Stimulated activated naive CD8-positive, alpha-beta T cell treated with anti-CD3 and anti-CD28 coated beads, Interleukin-15, amount 100 ng/mL, for 72 hours (primary cell): ENCODE measurements around the gene IMMT.

Source experiments
- ATAC-seq: fragments of 150-1000 bp; cut with Tn5 transposase; 2 replicates; pipeline ENCODE4 v1.10.0; 2021; ENCODE audit warnings: mild to moderate bottlenecking, moderate library complexity
- DNase-seq, 2 donors: peaks; one replicate each; pipeline ENCODE4 v3.0.0; 2021 to 2022
- H3K27ac Mint-ChIP-seq, 2 donors: one replicate each; pipeline ENCODE4 v1.8.0; 2022; ENCODE audit warnings: mild to moderate bottlenecking in 2 of 2, mixed read lengths in 2 of 2, moderate library complexity in 2 of 2
- H3K27me3 Mint-ChIP-seq: one replicate; pipeline ENCODE4 v1.8.0; 2022; ENCODE audit warnings: mixed read lengths
- H3K4me1 Mint-ChIP-seq: one replicate; pipeline ENCODE4 v1.8.0; 2022; ENCODE audit warnings: mild to moderate bottlenecking, mixed read lengths
- H3K4me3 Mint-ChIP-seq, 2 donors: one replicate each; pipeline ENCODE4 v1.8.0; 2022; ENCODE audit warnings: mild to moderate bottlenecking in 2 of 2, mixed read lengths in 2 of 2, moderate library complexity in 1 of 2
- H3K9me3 Mint-ChIP-seq, 2 donors: one replicate each; pipeline ENCODE4 v1.8.0; 2022; ENCODE audit warnings: mixed read lengths in 2 of 2

Gene IMMT

DNA sequence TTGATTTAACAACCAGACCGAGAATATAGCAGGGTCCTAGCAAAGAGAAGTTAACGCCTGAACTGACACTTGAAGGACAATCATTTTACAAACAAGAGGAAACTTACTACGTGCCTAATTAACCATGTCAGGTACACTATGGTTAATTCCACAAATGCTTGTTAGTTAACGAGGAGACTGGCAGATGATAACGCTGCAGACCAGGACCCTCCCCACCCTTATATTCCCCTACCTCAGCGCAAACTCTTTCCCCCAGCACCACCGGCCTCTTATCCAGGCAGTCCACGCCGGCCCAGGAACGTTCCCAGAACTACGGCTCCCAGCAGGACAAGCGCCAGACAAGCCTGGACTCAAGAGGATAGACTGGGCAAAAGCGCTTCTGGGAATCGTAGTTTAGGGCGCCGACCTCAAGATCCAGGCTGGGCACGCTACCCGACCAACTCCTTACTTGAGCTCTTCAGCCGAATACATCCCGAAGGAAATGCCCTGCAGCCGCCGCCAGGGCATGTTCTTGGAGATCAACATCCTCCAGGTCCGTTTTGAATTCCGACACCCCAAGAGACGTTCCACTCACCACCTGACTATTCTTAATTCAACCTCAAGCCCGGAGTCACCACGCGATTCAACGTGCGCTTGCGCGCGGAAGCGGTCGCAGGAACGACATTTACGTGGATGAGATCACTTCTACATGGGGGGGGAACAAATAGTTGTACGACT, 89.9 kb downstream of the IMMT start, which contains the start of gene POLR1A:
TSS of gene POLR1A (minus strand) at position 635 of the 717 bp plus-strand sequence. CDS start at position 525, 110 bp downstream.
- no peaks in the 10 kb centered on the region for H3K27me3 Mint-ChIP-seq
- ATAC-seq (peak; percentile 93), DNase-seq (peak; percentile 85 to 89)
- peaks cover 70% of the 10 kb centered on the region for H3K4me1 Mint-ChIP-seq
- peak within 1 kb of the TSS; percentile 92 to 96 for H3K4me3 Mint-ChIP-seq
- H3K9me3 Mint-ChIP-seq: no peaks in the 10 kb centered on the region
- H3K27ac Mint-ChIP-seq: peak within 1 kb of the TSS; percentile 100

DNA sequence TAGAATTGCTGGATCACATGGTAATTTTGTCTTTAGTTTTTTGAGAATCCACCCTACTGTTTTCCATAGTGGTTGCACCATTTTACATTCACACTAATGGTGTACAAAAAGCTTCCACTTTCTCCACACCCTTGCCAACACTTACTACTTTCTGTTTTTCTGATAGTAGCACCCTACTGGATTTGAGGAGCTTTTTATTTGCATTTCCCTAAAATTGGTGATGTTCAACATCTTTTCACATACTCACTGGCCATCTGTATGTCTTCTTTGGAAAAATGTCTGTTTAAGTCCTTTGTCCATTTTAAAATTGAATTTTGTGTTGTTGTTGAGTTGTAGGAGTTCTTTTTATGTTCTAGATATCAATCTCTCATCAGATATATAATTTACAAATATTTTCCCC, 93.1 kb downstream of the IMMT start:
- H3K27me3 Mint-ChIP-seq: no peaks in the 10 kb centered on the region
- H3K27ac Mint-ChIP-seq: no peak overlapping the region
- ATAC-seq (no peak), DNase-seq (no peak)
- H3K4me1 Mint-ChIP-seq: peaks cover 58% of the 10 kb centered on the region
- no peak overlapping the region for H3K4me3 Mint-ChIP-seq
- H3K9me3 Mint-ChIP-seq: no peaks in the 10 kb centered on the region

DNA sequence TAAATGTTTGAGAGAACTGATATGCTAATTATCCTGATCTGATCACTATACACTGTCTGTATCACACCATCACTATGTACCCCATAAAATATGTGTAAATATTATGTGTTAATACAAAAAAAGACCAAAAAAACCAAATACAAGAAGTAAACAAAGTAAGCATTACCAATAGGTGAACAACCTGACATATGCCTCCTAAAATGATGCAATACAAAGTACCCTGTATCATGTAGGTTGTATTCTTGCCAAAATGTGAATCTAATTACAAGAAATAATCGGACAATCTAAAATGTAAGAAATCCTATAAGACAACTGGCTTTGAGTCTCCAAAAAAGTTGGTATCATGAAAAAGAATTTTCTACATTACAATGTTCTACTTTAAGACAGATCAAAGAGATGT, 97.3 kb downstream of the IMMT start:
- H3K4me3 Mint-ChIP-seq: no peak overlapping the region
- peak overlapping the region in 1 of 2 donors; percentile 57 for H3K27ac Mint-ChIP-seq
- no peaks in the 10 kb centered on the region for H3K27me3 Mint-ChIP-seq
- no peaks in the 10 kb centered on the region for H3K9me3 Mint-ChIP-seq
- no peak for DNase-seq
- peaks cover 46% of the 10 kb centered on the region for H3K4me1 Mint-ChIP-seq
- no peak for ATAC-seq

DNA sequence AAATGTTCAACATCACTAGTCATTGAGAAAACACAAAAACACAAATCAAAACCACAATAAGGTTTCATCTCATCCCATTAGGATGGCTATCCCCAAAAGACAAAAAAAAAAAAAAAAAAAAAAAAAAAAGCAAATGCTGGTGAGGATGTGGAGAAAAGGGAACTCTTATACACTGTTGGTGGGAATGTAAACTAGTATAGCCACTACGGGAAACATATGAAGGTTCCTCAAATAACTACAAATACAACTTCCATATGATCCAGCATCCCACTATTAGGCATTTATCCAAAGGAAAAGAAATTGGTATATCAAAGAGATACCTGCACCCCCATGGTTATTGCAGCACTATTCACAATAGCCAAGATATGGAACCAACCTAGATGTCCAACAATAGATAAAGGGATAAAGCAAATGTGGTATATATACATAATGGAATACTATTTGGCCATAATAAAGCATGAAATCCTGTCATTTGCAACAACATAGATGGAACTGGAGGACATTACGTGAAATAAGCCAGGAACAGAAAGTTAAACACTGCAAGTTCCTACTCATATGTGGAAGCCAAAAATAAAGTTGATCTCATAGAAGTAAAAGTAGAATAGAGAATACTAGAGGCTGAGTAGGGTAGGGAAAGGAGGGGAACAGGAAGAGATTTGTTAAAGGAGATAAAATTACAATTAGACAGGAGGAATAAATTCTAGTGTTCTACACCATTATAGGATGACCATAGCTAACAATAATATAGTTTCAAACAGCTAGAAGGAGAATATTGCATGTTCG, 98.0 kb downstream of the IMMT start:
- Mint-ChIP-seq H3K27me3 (no peaks in the 10 kb centered on the region), H3K9me3 (no peaks in the 10 kb centered on the region), H3K4me1 (peaks cover 40% of the 10 kb centered on the region), H3K4me3 (no peak overlapping the region), H3K27ac (no peak overlapping the region)
- ATAC-seq (no peak), DNase-seq (no peak)

DNA sequence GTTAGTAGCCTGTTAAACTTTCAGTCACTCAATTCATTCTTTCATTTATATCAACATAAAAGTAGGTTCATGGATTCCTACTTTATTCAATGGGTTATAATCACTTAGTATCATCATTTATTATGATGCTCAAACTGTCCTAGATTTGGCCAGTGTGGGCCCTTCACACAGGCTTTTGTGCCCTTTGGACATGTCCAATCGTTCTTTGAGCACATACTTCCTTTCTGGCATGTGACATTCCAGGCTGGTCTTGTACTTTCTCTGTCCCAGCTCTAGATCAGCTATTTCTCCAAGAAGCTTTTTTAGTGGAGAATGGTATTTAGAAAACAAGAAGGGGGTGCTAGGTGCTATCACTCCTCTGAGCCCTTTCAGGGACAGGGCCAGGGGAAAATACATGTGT, 101.0 kb downstream of the IMMT start:
- Mint-ChIP-seq H3K27ac (no peak overlapping the region), H3K4me1 (peaks cover 18% of the 10 kb centered on the region), H3K4me3 (no peak overlapping the region), H3K27me3 (no peaks in the 10 kb centered on the region), H3K9me3 (no peaks in the 10 kb centered on the region)
- DNase-seq (no peak), ATAC-seq (no peak)
